H9 (cell line): ENCODE data around the gene GPR68. TPM values are rescaled to one million over a fixed set of nuclear protein-coding genes. Genes with fewer than 3 reads are reported as not detected.

Source experiments
- DNase-seq: peaks from one replicate; pipeline ENCODE4 v3.0.0-alpha.2; 2017
- H2AFZ ChIP-seq: one replicate; pipeline ENCODE4 v1.6.1; 2013; ENCODE audit warnings: mild to moderate bottlenecking, low read length, control low read depth, moderate library complexity
- H2AK5ac ChIP-seq: 2 replicates; pipeline ENCODE4 v1.6.1; 2013; ENCODE audit warnings: low read length, control low read depth, mixed read lengths; ENCODE audit not compliant: insufficient read length
- H2BK120ac ChIP-seq: one replicate; pipeline ENCODE4 v1.6.1; 2013; ENCODE audit warnings: low read depth, mild to moderate bottlenecking, low read length, control low read depth, inconsistent platforms; ENCODE audit not compliant: poor library complexity, severe bottlenecking
- H2BK12ac ChIP-seq: 2 replicates; pipeline ENCODE4 v1.6.1; 2013; ENCODE audit warnings: low read length, control low read depth, mixed read lengths, low read depth; ENCODE audit not compliant: insufficient read length
- H2BK15ac ChIP-seq: 2 replicates; pipeline ENCODE4 v1.6.1; 2013; ENCODE audit warnings: low read depth, low read length, control low read depth
- H2BK20ac ChIP-seq: one replicate; pipeline ENCODE4 v1.6.1; 2013; ENCODE audit warnings: low read depth, mild to moderate bottlenecking, low read length, control low read depth, inconsistent platforms; ENCODE audit not compliant: poor library complexity, severe bottlenecking
- H2BK5ac ChIP-seq: 2 replicates; pipeline ENCODE4 v1.6.1; 2013; ENCODE audit warnings: low read length, control low read depth, mixed read lengths; ENCODE audit not compliant: insufficient read length
- H3K14ac ChIP-seq: 2 replicates; pipeline ENCODE4 v1.6.1; 2013; ENCODE audit warnings: low read length, control low read depth; ENCODE audit not compliant: insufficient read depth
- H3K18ac ChIP-seq: 2 replicates; pipeline ENCODE4 v1.6.1; 2013; ENCODE audit warnings: low read depth, mild to moderate bottlenecking, mixed read lengths, low read length, control low read depth; ENCODE audit not compliant: insufficient read length
- H3K23ac ChIP-seq: 2 replicates; pipeline ENCODE4 v1.6.1; 2013; ENCODE audit warnings: low read length, control low read depth, mixed read lengths, low read depth; ENCODE audit not compliant: insufficient read length
- H3K23me2 ChIP-seq: 2 replicates; pipeline ENCODE4 v1.6.1; 2013; ENCODE audit warnings: low read depth, mild to moderate bottlenecking, mixed read lengths, low read length, control low read depth; ENCODE audit not compliant: insufficient read length, poor library complexity, severe bottlenecking
- H3K27ac ChIP-seq: 2 replicates; pipeline ENCODE4 v1.5.1; 2013; ENCODE audit warnings: low read length, control low read depth, mixed read lengths, low read depth; ENCODE audit not compliant: insufficient read length
- H3K27me3 ChIP-seq: 2 replicates; pipeline ENCODE4 v1.6.1; 2013; ENCODE audit warnings: low read length, control low read depth, inconsistent platforms; ENCODE audit not compliant: insufficient read depth
- H3K4ac ChIP-seq: 2 replicates; pipeline ENCODE4 v1.6.1; 2013; ENCODE audit warnings: low read depth, mild to moderate bottlenecking, control low read depth, inconsistent platforms, low read length, moderate library complexity
- H3K4me1 ChIP-seq: 2 replicates; pipeline ENCODE4 v1.6.1; 2013; ENCODE audit warnings: low read length, control low read depth, inconsistent platforms; ENCODE audit not compliant: insufficient read depth
- H3K4me2 ChIP-seq: 2 replicates; pipeline ENCODE4 v1.6.1; 2013; ENCODE audit warnings: low read length, control low read depth, mixed read lengths; ENCODE audit not compliant: insufficient read length, insufficient read depth
- H3K56ac ChIP-seq: 2 replicates; pipeline ENCODE4 v1.6.1; 2013; ENCODE audit warnings: low read depth, mild to moderate bottlenecking, mixed read lengths, low read length, control low read depth; ENCODE audit not compliant: insufficient read length
- H3K79me1 ChIP-seq: 2 replicates; pipeline ENCODE4 v1.6.1; 2013; ENCODE audit warnings: low read depth, mild to moderate bottlenecking, moderate library complexity, low read length, control low read depth, inconsistent platforms; ENCODE audit not compliant: insufficient read depth, poor library complexity, severe bottlenecking
- H3K79me2 ChIP-seq: 2 replicates; pipeline ENCODE4 v1.6.1; 2013; ENCODE audit warnings: low read length, control low read depth, inconsistent platforms; ENCODE audit not compliant: insufficient read depth
- H3K9ac ChIP-seq: 2 replicates; pipeline ENCODE4 v1.6.1; 2013; ENCODE audit warnings: low read length, control low read depth, mixed read lengths; ENCODE audit not compliant: insufficient read length; ENCODE audit errors: extremely low read depth
- H3K9me3 ChIP-seq: one replicate; pipeline ENCODE4 v1.6.1; 2013; ENCODE audit warnings: low read depth, low read length, inconsistent platforms; ENCODE audit not compliant: control insufficient read depth
- H3T11ph ChIP-seq: one replicate; pipeline ENCODE4 v1.6.1; 2013; ENCODE audit warnings: mild to moderate bottlenecking, low read length, control low read depth, inconsistent platforms
- H4K20me1 ChIP-seq: one replicate; pipeline ENCODE4 v1.6.1; 2013; ENCODE audit not compliant: control insufficient read depth, insufficient read length, insufficient read depth
- H4K5ac ChIP-seq: 2 replicates; pipeline ENCODE4 v1.6.1; 2013; ENCODE audit warnings: low read depth, mild to moderate bottlenecking, mixed read lengths, low read length, control low read depth; ENCODE audit not compliant: insufficient read length
- H4K8ac ChIP-seq: replicated peaks from 2 replicates; pipeline ENCODE4 v1.6.1; 2013; ENCODE audit warnings: low read length, control low read depth, mixed read lengths, low read depth; ENCODE audit not compliant: insufficient read length
- H4K91ac ChIP-seq: 2 replicates; pipeline ENCODE4 v1.6.1; 2013; ENCODE audit warnings: low read depth, mild to moderate bottlenecking, moderate library complexity, mixed read lengths, low read length, control low read depth; ENCODE audit not compliant: insufficient read length
- H3K27ac Mint-ChIP-seq, 3 experiments: 2 replicates in 2 of 3; 3 replicates in 1 of 3; pipeline ENCODE4 v1.8.0; 2020 to 2021; ENCODE audit warnings: mixed read lengths in 3 of 3, mild to moderate bottlenecking in 1 of 3, moderate library complexity in 1 of 3
- H3K27me3 Mint-ChIP-seq: 2 replicates; pipeline ENCODE4 v1.8.0; 2021; ENCODE audit warnings: low read depth, mild to moderate bottlenecking, moderate library complexity, mixed read lengths
- H3K36me3 Mint-ChIP-seq, 3 experiments: 2 replicates in 2 of 3; 3 replicates in 1 of 3; pipeline ENCODE4 v1.8.0; 2020 to 2021; ENCODE audit warnings: low read depth in 3 of 3, mixed read lengths in 3 of 3; ENCODE audit not compliant: insufficient read depth in 1 of 3
- H3K4me1 Mint-ChIP-seq, 2 experiments: 2 replicates each; pipeline ENCODE4 v1.8.0; 2020; ENCODE audit warnings: mixed read lengths in 2 of 2
- H3K4me3 Mint-ChIP-seq, 2 experiments: 2 replicates in 1 of 2; 3 replicates in 1 of 2; pipeline ENCODE4 v1.8.0; 2020 to 2021; ENCODE audit warnings: mild to moderate bottlenecking in 2 of 2, mixed read lengths in 2 of 2, moderate library complexity in 1 of 2
- H3K9me3 Mint-ChIP-seq, 2 experiments: 2 replicates in 1 of 2; 3 replicates in 1 of 2; pipeline ENCODE4 v1.8.0; 2020; ENCODE audit warnings: mild to moderate bottlenecking in 2 of 2, mixed read lengths in 2 of 2, moderate library complexity in 1 of 2
- WGBS: extraction: QIAGEN DNeasy Blood & Tissue Kit; methylation state at CpG from one replicate; pipeline ENCODE4 v1.1.7; 2013; ENCODE audit warnings: missing lambda C conversion rate, low lambda C conversion rate, mixed read lengths; ENCODE audit not compliant: insufficient read length; ENCODE audit errors: extremely low coverage; 5-methylcytosine and 5-hydroxymethylcytosine counted together
- total RNA-seq: library from RNA; stranded (reverse); gene quantifications from 2 replicates; pipeline ENCODE4 v1.2.1, GENCODE V29; 2021
- TF ChIP-seq, protein P1 (sequence below): fragments of 200-600 bp; sonication (generic); conservative IDR thresholded peaks from 3 replicates; pipeline ENCODE4 v1.8.0; 2021; ENCODE audit warnings: antibody characterized with exemption, mild to moderate bottlenecking

Gene GPR68
- total RNA-seq, 1 experiment from 2014 or later, result 0.33 TPM

DNA sequence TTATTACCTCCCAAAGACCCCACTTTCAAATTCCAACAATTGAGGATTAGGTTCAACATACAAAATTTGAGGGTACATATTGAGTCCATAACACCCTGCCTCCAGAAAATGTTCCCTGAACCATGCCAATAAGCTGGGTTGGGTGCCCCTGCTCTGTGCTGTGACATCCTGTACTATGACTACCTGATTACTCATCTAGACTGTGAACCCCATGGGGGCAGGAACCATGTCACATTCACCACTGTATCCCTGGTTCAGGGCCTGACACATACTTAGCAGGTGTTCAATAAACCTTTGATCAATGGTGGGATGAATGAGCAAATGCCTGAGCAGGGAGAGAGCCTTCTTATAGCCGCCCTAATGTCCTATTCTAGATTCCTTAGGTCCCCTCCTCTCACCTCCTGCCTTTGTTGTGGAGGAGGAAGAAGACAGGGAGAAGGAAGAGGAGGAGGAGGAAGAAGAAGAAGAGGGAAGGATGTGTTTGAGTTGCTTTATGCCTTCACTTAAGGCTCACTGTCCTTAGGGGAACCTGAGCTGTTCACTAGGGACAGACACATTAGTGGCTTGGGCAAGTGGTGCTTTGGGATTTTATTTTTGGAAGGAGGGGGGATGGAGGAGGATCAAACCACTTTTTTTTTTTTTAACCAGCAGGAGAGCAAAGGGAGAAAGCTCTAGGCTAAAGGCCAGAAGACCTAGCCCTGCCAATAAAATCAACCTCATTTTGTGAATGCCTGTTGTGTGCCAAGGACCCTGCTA lies 21.3 kb downstream of the GPR68 start:
- no peaks in the 10 kb centered on the region for H3K9me3 Mint-ChIP-seq
- no peak overlapping the region for H3K18ac ChIP-seq
- no peak overlapping the region for H2AFZ ChIP-seq
- H2AK5ac ChIP-seq, result no peak overlapping the region
- no peak overlapping the region for H3T11ph ChIP-seq
- H4K91ac ChIP-seq, result no peak overlapping the region
- H3K4me1 ChIP-seq, result peaks cover 2% of the 10 kb centered on the region
- H3K27ac Mint-ChIP-seq, result no peak overlapping the region
- no peaks in the 10 kb centered on the region for H3K79me2 ChIP-seq
- H3K23ac ChIP-seq, result no peak overlapping the region
- H3K4me2 ChIP-seq, result no peak overlapping the region
- no peak overlapping the region for H3K27ac ChIP-seq
- H3K4ac ChIP-seq, result no peak overlapping the region
- no peaks in the 10 kb centered on the region; the same call in none of the 2 replicates for H3K27me3 Mint-ChIP-seq
- H2BK20ac ChIP-seq, result no peak overlapping the region
- no peak overlapping the region for H3K4me3 Mint-ChIP-seq
- H2BK12ac ChIP-seq, result no peak overlapping the region
- H2BK120ac ChIP-seq, result no peak overlapping the region
- H4K5ac ChIP-seq, result no peak overlapping the region
- no peaks in the 10 kb centered on the region for H3K79me1 ChIP-seq
- H3K27me3 ChIP-seq, result no peaks in the 10 kb centered on the region
- peaks cover 12 to 20% of the 10 kb centered on the region in 2 experiments for H3K4me1 Mint-ChIP-seq
- no peak overlapping the region for H4K8ac ChIP-seq
- no peaks in the 10 kb centered on the region for H3K23me2 ChIP-seq
- no peak overlapping the region for H3K14ac ChIP-seq
- WGBS, result no CpG with 5 or more reads among the region's 1 CpG
- H4K20me1 ChIP-seq, result no peaks in the 10 kb centered on the region
- H3K9me3 ChIP-seq, result no peaks in the 10 kb centered on the region
- no peak overlapping the region for H3K56ac ChIP-seq
- TF ChIP-seq, protein P1, sequence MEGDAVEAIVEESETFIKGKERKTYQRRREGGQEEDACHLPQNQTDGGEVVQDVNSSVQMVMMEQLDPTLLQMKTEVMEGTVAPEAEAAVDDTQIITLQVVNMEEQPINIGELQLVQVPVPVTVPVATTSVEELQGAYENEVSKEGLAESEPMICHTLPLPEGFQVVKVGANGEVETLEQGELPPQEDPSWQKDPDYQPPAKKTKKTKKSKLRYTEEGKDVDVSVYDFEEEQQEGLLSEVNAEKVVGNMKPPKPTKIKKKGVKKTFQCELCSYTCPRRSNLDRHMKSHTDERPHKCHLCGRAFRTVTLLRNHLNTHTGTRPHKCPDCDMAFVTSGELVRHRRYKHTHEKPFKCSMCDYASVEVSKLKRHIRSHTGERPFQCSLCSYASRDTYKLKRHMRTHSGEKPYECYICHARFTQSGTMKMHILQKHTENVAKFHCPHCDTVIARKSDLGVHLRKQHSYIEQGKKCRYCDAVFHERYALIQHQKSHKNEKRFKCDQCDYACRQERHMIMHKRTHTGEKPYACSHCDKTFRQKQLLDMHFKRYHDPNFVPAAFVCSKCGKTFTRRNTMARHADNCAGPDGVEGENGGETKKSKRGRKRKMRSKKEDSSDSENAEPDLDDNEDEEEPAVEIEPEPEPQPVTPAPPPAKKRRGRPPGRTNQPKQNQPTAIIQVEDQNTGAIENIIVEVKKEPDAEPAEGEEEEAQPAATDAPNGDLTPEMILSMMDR, result no peak
- H3K9ac ChIP-seq, result no peak overlapping the region
- no peak overlapping the region for H2BK5ac ChIP-seq
- no peak for DNase-seq
- H2BK15ac ChIP-seq, result no peak overlapping the region
- H3K36me3 Mint-ChIP-seq, result peaks cover 0 to 10% (median 0%) of the 10 kb centered on the region in 3 experiments; a peak in 3 of 7 replicates
